Prostate gland (tissue), 2 donors: ENCODE results near the gene NDUFS2.

Experiments
- POLR2AphosphoS5 ChIP-seq: sonication (generic); formaldehyde crosslinking; IDR thresholded peaks from one replicate; pipeline ENCODE4 v1.6.1; 2017; ENCODE audit warnings: antibody characterized with exemption
- TF ChIP-seq, protein P1 (sequence below), 4 experiments: fragments of 200-600 bp in 2 of 4; fragments of 450-650 bp in 2 of 4; sonication (generic) in 2 of 4; IDR thresholded peaks; 1 replicate in 3 of 4; 2 replicates in 1 of 4; pipeline ENCODE4 v1.5.1; 2016 to 2019; ENCODE audit warnings: antibody characterized with exemption in 4 of 4, mild to moderate bottlenecking in 2 of 4, moderate library complexity in 2 of 4

GRCh38 chr1:161225178-161225533 is 23.0 kb downstream of the NDUFS2 start:
- TF ChIP-seq, protein P1, sequence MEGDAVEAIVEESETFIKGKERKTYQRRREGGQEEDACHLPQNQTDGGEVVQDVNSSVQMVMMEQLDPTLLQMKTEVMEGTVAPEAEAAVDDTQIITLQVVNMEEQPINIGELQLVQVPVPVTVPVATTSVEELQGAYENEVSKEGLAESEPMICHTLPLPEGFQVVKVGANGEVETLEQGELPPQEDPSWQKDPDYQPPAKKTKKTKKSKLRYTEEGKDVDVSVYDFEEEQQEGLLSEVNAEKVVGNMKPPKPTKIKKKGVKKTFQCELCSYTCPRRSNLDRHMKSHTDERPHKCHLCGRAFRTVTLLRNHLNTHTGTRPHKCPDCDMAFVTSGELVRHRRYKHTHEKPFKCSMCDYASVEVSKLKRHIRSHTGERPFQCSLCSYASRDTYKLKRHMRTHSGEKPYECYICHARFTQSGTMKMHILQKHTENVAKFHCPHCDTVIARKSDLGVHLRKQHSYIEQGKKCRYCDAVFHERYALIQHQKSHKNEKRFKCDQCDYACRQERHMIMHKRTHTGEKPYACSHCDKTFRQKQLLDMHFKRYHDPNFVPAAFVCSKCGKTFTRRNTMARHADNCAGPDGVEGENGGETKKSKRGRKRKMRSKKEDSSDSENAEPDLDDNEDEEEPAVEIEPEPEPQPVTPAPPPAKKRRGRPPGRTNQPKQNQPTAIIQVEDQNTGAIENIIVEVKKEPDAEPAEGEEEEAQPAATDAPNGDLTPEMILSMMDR (IDR thresholded peaks at IDR 0.05) = no peak
- no peak for TF ChIP-seq POLR2AphosphoS5
